Measurements from ENCODE around the gene FNDC11. TPM values are rescaled to one million over a fixed set of nuclear protein-coding genes. Genes with fewer than 3 reads are reported as not detected.

Gene FNDC11
- total RNA-seq, 1 donor from 2014 or later: 1.7 TPM

DNA sequence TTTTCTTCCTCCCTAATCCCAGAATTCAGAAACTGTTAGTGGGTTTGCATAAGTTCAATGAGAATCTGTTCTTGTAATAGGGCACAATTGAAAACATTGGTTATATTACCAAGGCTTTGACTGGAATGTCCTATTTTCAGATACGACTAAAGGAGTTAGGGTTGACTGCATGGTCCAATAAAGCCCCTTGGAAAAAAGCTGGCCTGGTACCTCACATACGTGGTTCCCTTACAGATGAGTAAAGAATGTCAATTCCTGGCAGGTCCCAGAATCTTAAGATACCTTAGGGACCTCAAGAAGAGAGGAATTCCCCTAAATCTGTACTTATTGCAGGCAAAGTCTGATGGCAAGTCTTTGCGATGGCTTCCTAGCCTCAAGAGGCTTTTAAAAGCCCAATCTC lies 28.8 kb upstream of the FNDC11 start:
- TF ChIP-seq, protein P1, sequence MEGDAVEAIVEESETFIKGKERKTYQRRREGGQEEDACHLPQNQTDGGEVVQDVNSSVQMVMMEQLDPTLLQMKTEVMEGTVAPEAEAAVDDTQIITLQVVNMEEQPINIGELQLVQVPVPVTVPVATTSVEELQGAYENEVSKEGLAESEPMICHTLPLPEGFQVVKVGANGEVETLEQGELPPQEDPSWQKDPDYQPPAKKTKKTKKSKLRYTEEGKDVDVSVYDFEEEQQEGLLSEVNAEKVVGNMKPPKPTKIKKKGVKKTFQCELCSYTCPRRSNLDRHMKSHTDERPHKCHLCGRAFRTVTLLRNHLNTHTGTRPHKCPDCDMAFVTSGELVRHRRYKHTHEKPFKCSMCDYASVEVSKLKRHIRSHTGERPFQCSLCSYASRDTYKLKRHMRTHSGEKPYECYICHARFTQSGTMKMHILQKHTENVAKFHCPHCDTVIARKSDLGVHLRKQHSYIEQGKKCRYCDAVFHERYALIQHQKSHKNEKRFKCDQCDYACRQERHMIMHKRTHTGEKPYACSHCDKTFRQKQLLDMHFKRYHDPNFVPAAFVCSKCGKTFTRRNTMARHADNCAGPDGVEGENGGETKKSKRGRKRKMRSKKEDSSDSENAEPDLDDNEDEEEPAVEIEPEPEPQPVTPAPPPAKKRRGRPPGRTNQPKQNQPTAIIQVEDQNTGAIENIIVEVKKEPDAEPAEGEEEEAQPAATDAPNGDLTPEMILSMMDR (conservative IDR thresholded peaks at IDR 0.05; ENCODE audit: low read depth, low read length): no peak
- DNase-seq (ENCODE audit: low read depth): no peak

GRCh38 chr20:63525971-63526370 lies 28.0 kb upstream of the FNDC11 start:
- DNase-seq (ENCODE audit: low read depth): no peak
- TF ChIP-seq, protein P1 (conservative IDR thresholded peaks at IDR 0.05; ENCODE audit: low read depth, low read length): no peak
- H3K4me3 ChIP-seq (ENCODE audit: low read depth, low read length): no peak overlapping the region

More for the DNA sequence above, 28.8 kb upstream of the FNDC11 start:
- H3K4me3 ChIP-seq (ENCODE audit: low read depth, low read length): no peak overlapping the region

DNA sequence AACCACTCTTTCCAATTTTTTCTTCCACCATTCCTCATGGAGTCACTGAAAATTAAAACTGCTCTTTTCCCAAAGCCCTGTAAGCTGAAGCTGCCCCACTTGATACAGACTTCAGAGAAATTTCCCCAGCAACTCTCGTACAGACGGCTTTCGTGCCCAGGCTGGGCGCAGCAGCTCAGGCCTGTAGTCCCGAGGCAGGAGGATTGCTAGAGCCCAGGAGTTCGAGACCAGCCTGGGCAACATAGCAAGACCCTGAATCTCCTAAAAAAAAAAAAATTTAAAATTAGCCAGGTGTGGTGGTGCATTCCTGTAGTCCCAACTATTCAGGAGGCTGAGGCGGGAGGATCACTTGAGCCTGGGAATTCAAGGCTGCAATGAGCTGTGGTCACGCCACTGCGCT lies 26.8 kb upstream of the FNDC11 start:
- TF ChIP-seq, protein P1 (conservative IDR thresholded peaks at IDR 0.05; ENCODE audit: low read depth, low read length): no peak
- H3K4me3 ChIP-seq (ENCODE audit: low read depth, low read length): no peak overlapping the region
- no peak for DNase-seq (ENCODE audit: low read depth)

DNA sequence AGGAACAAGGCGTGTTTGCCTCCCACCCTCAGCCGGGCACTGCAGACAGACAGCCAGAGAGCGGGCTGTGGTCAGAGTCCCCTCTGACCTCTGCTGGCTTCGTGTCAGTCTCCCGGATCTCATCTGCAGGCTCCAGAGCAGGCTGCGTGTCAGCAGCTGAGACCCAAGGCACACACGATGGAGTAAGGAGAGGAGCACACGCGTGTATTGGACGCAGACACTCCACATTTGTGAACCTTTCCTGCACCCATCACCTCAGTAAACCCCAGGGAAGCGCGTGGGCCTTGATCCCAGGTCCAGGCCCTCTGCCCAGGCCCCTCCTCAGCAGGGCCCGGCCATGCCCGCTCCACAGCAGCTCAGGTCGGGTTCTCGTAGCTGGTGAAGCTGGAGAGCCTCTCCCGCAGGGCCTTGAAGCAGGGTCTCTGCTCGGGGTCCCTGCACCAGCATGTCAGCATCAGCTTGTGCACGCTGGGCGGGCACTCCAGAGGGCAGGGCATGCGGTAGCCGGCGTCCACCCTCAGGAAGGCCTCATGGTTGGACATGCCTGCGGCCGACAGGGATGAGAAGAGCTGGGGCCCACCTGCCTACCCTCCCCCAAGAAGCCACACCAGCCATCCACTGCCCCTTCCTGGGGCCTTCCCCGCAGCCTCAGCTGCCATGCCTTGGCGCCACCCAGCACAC lies 24.6 kb upstream of the FNDC11 start:
- no peak overlapping the region for H3K4me3 ChIP-seq (ENCODE audit: low read depth, low read length)
- DNase-seq (ENCODE audit: low read depth): no peak
- TF ChIP-seq, protein P1 (conservative IDR thresholded peaks at IDR 0.05; ENCODE audit: low read depth, low read length): no peak

DNA sequence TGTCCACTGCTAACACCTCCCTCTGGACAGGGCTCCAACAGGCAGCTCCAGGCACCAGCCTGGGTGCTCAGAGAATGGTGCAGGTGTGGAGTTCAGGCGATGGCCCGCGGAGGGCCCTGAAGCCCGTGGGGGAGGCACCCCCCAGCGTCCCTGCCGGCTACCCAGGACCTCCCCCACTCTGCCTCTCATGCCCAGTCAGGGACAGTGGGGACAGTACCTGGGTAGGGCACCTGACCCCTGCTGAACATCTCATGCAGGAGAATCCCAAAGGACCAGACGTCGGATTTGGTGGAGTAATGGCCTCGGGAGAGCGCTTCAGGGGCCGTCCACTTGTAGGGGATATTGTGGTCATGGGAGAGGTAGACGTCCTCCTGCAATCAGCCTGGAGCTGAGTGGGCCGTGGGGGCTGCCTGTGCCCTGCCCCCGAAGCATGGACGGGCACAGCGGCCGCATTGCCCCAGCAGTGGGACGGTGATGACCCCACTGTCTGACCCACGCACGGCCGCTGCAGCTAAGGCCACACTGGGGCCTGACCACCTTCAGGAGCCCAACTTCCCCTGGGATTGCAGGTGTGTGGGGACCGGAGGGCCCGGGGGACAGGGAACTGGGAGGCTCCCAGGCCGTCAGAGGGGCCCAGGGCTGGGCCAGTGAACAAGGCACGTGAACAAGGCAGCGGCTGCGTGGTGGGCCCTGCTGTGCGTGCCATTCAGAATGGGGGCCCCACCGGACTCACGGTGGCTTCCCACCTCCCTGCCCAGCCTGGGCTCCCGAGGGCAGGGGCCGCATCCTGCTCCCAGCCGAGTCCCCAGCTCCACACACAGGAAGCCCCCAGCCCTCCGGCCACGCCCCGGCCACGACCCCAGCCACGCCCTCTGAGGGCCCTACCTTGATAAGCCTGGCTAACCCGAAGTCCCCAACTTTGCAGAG lies 23.8 kb upstream of the FNDC11 start:
- TF ChIP-seq, protein P1 (conservative IDR thresholded peaks at IDR 0.05; ENCODE audit: low read depth, low read length): no peak
- no peak overlapping the region for H3K4me3 ChIP-seq (ENCODE audit: low read depth, low read length)
- DNase-seq (ENCODE audit: low read depth): no peak

DNA sequence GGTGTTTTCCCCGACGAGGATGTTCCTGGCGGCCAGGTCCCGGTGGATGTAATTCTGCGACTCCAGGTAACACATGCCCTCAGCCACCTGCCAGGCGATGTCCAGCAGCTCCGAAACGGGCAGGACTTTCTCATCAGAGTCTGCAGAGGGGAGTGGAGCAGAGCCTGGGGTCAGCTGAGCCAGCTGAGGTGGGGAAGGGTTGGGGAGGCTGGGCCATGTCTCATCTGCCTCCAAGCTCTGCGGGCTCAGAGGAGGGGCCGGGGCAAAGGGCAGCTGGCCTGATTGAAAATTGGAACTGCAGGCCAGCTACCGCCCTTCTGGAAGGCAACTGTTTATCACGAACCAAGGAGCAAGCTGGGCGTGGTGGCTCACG lies 23.2 kb upstream of the FNDC11 start:
- H3K4me3 ChIP-seq (ENCODE audit: low read depth, low read length): no peak overlapping the region
- TF ChIP-seq, protein P1 (conservative IDR thresholded peaks at IDR 0.05; ENCODE audit: low read depth, low read length): no peak
- no peak for DNase-seq (ENCODE audit: low read depth)
